MM.1S (cell line): ENCODE data around the gene HPSE.

Source experiments
- CTCF ChIP-seq: fragments of 300-600 bp; sonication (generic); IDR thresholded peaks from 2 replicates; pipeline ENCODE4 v1.5.1; 2016; ENCODE audit warnings: antibody characterized with exemption, low read length, mixed read lengths
- EZH2 ChIP-seq: fragments of 300-600 bp; sonication (generic); optimal IDR thresholded peaks from 2 replicates; pipeline ENCODE3; 2017; ENCODE audit warnings: low read depth, mild to moderate bottlenecking, antibody characterized with exemption, low read length, mixed read lengths
- EZH2phosphoT487 ChIP-seq: fragments of 300-600 bp; sonication (generic); IDR thresholded peaks from 2 replicates; pipeline ENCODE4 v1.6.1; 2018; ENCODE audit warnings: antibody characterized with exemption, low read length

DNA sequence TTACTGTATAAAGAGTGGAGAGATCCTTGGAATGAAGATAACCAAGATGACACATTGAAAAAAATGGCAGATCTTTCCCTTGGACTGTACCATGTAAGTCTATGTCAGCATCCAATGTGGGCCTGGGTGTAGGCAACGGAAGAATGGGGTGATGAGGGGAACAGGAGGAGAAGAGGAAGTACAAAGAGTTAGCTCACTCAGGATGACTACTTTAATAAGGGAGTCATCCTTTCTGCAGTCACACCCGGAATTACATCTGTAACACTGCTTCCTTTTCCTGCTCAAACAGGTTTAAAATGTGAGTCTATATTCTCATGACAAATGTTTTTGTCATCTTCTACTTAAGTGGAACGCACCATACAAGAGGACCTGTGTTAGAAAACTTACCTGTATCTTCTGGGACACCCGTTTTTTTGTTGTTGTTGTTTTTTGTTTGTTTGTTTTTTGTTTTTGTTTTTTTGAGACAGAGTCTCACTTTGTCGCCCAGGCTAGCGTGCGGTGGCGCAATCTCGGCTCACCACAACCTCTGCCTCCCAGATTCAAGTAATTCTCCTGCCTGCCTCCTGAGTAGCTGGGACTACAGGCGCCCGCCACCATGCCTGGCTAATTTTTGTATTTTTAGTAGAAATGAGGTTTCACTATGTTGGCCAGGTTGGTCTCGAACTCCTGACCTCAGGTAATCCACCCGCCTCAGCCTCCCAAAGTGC, 18.0 kb downstream of the HPSE start:
- no peak for TF ChIP-seq CTCF
- no peak for TF ChIP-seq EZH2
- TF ChIP-seq EZH2phosphoT487 = no peak
